ENCODE data around the gene SEMA5B.

DNA sequence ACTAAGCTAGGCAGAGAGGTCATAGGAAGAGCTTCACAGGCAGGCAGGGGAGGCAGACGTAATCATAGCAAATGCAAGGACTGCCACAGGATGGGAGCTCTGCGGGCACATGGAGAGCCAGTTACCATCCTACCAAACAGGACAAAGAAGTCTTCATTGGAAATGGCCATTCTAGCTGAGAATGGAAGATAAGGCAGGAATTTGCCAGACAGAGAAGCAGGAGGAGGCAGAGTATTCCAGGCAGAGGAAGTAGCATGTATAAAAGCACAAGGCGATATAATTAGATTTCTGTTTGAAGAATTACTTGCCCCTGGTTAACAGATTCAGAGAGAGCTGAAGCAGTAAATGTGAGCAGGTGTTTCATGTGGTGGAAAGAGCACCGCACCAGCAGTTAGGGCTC is 3.5 kb upstream of the SEMA5B start:
- TF ChIP-seq, protein P1, sequence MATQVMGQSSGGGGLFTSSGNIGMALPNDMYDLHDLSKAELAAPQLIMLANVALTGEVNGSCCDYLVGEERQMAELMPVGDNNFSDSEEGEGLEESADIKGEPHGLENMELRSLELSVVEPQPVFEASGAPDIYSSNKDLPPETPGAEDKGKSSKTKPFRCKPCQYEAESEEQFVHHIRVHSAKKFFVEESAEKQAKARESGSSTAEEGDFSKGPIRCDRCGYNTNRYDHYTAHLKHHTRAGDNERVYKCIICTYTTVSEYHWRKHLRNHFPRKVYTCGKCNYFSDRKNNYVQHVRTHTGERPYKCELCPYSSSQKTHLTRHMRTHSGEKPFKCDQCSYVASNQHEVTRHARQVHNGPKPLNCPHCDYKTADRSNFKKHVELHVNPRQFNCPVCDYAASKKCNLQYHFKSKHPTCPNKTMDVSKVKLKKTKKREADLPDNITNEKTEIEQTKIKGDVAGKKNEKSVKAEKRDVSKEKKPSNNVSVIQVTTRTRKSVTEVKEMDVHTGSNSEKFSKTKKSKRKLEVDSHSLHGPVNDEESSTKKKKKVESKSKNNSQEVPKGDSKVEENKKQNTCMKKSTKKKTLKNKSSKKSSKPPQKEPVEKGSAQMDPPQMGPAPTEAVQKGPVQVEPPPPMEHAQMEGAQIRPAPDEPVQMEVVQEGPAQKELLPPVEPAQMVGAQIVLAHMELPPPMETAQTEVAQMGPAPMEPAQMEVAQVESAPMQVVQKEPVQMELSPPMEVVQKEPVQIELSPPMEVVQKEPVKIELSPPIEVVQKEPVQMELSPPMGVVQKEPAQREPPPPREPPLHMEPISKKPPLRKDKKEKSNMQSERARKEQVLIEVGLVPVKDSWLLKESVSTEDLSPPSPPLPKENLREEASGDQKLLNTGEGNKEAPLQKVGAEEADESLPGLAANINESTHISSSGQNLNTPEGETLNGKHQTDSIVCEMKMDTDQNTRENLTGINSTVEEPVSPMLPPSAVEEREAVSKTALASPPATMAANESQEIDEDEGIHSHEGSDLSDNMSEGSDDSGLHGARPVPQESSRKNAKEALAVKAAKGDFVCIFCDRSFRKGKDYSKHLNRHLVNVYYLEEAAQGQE (IDR thresholded peaks at IDR 0.05; ENCODE audit: low read depth, low read length), result no peak
- TF ChIP-seq, protein P2, sequence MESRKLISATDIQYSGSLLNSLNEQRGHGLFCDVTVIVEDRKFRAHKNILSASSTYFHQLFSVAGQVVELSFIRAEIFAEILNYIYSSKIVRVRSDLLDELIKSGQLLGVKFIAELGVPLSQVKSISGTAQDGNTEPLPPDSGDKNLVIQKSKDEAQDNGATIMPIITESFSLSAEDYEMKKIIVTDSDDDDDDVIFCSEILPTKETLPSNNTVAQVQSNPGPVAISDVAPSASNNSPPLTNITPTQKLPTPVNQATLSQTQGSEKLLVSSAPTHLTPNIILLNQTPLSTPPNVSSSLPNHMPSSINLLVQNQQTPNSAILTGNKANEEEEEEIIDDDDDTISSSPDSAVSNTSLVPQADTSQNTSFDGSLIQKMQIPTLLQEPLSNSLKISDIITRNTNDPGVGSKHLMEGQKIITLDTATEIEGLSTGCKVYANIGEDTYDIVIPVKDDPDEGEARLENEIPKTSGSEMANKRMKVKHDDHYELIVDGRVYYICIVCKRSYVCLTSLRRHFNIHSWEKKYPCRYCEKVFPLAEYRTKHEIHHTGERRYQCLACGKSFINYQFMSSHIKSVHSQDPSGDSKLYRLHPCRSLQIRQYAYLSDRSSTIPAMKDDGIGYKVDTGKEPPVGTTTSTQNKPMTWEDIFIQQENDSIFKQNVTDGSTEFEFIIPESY (IDR thresholded peaks at IDR 0.05; ENCODE audit: borderline replicate concordance, low read depth), result no peak
- no peak for TF ChIP-seq MXI1 (IDR thresholded peaks at IDR 0.05; ENCODE audit: low read depth, low read length)
- TF ChIP-seq, protein P3, sequence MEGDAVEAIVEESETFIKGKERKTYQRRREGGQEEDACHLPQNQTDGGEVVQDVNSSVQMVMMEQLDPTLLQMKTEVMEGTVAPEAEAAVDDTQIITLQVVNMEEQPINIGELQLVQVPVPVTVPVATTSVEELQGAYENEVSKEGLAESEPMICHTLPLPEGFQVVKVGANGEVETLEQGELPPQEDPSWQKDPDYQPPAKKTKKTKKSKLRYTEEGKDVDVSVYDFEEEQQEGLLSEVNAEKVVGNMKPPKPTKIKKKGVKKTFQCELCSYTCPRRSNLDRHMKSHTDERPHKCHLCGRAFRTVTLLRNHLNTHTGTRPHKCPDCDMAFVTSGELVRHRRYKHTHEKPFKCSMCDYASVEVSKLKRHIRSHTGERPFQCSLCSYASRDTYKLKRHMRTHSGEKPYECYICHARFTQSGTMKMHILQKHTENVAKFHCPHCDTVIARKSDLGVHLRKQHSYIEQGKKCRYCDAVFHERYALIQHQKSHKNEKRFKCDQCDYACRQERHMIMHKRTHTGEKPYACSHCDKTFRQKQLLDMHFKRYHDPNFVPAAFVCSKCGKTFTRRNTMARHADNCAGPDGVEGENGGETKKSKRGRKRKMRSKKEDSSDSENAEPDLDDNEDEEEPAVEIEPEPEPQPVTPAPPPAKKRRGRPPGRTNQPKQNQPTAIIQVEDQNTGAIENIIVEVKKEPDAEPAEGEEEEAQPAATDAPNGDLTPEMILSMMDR (IDR thresholded peaks at IDR 0.05), result no peak
- no peak for TF ChIP-seq GATA2 (CRISPR knock-in tag; IDR thresholded peaks at IDR 0.05)
- no peak for TF ChIP-seq EZH2phosphoT487 (IDR thresholded peaks at IDR 0.05; ENCODE audit: borderline replicate concordance, low read depth)
- TF ChIP-seq, protein P4, sequence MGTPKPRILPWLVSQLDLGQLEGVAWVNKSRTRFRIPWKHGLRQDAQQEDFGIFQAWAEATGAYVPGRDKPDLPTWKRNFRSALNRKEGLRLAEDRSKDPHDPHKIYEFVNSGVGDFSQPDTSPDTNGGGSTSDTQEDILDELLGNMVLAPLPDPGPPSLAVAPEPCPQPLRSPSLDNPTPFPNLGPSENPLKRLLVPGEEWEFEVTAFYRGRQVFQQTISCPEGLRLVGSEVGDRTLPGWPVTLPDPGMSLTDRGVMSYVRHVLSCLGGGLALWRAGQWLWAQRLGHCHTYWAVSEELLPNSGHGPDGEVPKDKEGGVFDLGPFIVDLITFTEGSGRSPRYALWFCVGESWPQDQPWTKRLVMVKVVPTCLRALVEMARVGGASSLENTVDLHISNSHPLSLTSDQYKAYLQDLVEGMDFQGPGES (IDR thresholded peaks at IDR 0.05; ENCODE audit: low read depth, low read length), result no peak
- TF ChIP-seq GABPA (IDR thresholded peaks at IDR 0.05; ENCODE audit: low read depth), result no peak
- TF ChIP-seq SIN3A (IDR thresholded peaks at IDR 0.05; ENCODE audit: borderline replicate concordance, low read depth, low read length), result no peak
- TF ChIP-seq YY1 (IDR thresholded peaks at IDR 0.05; ENCODE audit: low read depth), result no peak
- no peak for TF ChIP-seq TAF1 (IDR thresholded peaks at IDR 0.05; ENCODE audit: borderline replicate concordance, low read depth, low read length)
